ENCODE data around the gene CDH23.

DNA sequence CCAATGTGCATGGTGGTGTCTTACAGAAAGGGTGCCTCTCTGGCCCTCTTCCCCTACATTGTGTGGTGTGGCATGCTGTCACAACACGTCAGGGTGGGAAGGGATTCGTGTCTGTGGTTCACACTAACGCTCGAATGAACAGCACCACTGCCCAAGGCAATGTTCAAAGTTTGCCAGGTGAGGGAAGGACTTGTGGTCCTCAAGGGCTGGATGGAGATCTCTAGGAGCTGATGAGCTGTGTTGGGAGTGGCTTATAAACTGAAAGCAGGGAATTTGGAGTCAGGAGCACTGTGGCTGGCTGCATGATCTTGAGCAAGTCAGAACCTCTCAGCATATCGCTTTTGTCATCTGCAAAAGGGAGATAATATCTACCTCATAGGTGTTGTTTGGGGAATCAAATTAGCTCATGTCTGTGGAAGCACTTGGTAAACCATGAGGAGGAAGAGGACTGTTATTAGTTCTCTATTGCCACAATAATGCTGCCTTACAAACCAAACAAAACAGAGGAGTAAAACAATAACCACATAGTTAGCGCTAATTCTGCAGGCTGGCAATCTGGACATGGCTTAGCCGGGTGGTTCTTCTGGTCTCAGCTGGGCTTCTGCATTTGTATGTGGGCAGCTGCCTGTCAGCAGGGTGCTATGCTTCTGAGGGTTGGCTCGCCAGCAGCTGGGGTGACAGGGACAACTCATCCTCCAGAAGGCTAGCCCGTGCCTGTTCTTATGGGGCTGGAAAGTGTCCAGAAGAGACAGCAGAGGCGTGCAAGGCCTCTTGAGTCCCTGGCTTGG lies 345.8 kb downstream of the CDH23 start:
- TF ChIP-seq, protein P1, sequence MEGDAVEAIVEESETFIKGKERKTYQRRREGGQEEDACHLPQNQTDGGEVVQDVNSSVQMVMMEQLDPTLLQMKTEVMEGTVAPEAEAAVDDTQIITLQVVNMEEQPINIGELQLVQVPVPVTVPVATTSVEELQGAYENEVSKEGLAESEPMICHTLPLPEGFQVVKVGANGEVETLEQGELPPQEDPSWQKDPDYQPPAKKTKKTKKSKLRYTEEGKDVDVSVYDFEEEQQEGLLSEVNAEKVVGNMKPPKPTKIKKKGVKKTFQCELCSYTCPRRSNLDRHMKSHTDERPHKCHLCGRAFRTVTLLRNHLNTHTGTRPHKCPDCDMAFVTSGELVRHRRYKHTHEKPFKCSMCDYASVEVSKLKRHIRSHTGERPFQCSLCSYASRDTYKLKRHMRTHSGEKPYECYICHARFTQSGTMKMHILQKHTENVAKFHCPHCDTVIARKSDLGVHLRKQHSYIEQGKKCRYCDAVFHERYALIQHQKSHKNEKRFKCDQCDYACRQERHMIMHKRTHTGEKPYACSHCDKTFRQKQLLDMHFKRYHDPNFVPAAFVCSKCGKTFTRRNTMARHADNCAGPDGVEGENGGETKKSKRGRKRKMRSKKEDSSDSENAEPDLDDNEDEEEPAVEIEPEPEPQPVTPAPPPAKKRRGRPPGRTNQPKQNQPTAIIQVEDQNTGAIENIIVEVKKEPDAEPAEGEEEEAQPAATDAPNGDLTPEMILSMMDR (IDR thresholded peaks at IDR 0.05) = no peak
- no peak for TF ChIP-seq EP300 (IDR thresholded peaks at IDR 0.05)
- TF ChIP-seq POLR2A (IDR thresholded peaks at IDR 0.05; ENCODE audit: low read depth) = no peak
- no peak for TF ChIP-seq POLR2AphosphoS5 (IDR thresholded peaks at IDR 0.05)
